Thyroid gland (tissue), 4 donors: ENCODE measurements around the gene FGD3.

ENCODE experiments used
- POLR2A ChIP-seq, 2 donors: fragments of 450-650 bp; IDR thresholded peaks; one replicate each; pipeline ENCODE4 v1.6.1; 2017; ENCODE audit warnings: antibody characterized with exemption in 2 of 2, mild to moderate bottlenecking in 2 of 2, moderate library complexity in 1 of 2
- TF ChIP-seq, protein P1 (sequence below), 6 experiments: fragments of 200-600 bp in 3 of 6; fragments of 450-650 bp in 3 of 6; sonication (generic) in 3 of 6; IDR thresholded peaks; one replicate each; pipeline ENCODE4 v1.5.1; 2016 to 2019; ENCODE audit warnings: antibody characterized with exemption in 6 of 6, mild to moderate bottlenecking in 2 of 6, inconsistent platforms in 1 of 6, moderate library complexity in 1 of 6

DNA sequence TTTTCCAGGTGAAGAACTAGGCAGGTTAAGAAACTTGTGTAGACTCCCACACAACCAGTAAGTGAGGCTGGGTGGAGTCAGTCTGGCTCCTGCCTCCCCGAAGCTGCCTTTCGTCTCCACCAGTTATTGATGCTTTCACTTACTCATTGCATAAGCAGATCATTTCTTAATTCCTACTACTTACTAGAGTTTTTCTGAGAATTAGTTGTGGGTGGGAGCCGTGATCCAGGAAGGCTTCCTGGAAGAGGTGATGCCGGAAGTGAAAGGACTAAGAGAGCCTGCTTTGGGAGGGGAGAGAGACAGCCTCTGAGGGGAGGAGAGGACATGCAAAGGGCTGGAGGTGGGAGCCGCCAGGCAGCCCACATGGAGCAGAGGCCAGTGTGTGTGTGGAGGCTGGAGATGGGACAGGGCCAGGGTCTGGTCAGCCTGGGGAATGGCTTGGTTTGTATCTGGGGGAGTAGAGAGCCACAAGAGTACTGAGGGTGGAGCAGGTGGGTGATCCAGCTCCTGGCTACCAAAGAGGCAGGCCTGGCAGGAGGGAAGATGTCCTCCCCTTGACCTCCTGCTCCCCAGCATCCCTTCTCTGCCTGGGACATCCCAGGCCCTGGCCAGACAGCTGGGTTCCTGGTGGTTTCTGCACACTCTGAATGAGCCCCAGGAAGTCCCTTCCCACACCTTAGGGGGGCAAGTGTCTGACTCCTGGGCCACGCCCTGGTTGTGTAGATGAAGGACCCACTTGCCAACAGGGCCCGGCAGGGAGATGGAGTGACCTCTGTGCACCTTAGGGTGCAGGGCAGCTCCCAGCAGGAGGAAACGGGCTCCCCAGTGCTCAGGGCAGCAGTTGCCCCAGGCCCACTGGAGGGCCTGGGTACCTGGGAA is 136.5 kb downstream of the FGD3 start:
- no peak for TF ChIP-seq POLR2A (IDR thresholded peaks at IDR 0.05)
- TF ChIP-seq, protein P1, sequence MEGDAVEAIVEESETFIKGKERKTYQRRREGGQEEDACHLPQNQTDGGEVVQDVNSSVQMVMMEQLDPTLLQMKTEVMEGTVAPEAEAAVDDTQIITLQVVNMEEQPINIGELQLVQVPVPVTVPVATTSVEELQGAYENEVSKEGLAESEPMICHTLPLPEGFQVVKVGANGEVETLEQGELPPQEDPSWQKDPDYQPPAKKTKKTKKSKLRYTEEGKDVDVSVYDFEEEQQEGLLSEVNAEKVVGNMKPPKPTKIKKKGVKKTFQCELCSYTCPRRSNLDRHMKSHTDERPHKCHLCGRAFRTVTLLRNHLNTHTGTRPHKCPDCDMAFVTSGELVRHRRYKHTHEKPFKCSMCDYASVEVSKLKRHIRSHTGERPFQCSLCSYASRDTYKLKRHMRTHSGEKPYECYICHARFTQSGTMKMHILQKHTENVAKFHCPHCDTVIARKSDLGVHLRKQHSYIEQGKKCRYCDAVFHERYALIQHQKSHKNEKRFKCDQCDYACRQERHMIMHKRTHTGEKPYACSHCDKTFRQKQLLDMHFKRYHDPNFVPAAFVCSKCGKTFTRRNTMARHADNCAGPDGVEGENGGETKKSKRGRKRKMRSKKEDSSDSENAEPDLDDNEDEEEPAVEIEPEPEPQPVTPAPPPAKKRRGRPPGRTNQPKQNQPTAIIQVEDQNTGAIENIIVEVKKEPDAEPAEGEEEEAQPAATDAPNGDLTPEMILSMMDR (IDR thresholded peaks at IDR 0.05), result no peak
